Measurements from ENCODE around the gene ST6GALNAC2.

Gene ST6GALNAC2

GRCh38 chr17:76562734-76563148 is 22.9 kb downstream of the ST6GALNAC2 start:
- peaks cover 80% of the 10 kb centered on the region for H4K20me1 ChIP-seq (ENCODE audit: insufficient read depth, low read length, poor library complexity, severe bottlenecking)
- no peak overlapping the region for H3K9ac ChIP-seq (ENCODE audit: low read depth, low read length, poor library complexity, severe bottlenecking)
- peak overlapping the region; percentile 92 for H3K4me2 ChIP-seq (ENCODE audit: low read depth, low read length, poor library complexity, severe bottlenecking)
- H3K27me3 ChIP-seq (ENCODE audit: insufficient read depth, low read length, poor library complexity, severe bottlenecking), result peaks cover 5% of the 10 kb centered on the region
- no peaks in the 10 kb centered on the region for H3K9me2 ChIP-seq (replicated peaks; ENCODE audit: low read depth, low read length)
- no peaks in the 10 kb centered on the region for H3F3A ChIP-seq (ENCODE audit: low read depth)
- H2AFZ ChIP-seq (ENCODE audit: low read length), result no peak overlapping the region
- H3K79me2 ChIP-seq (ENCODE audit: insufficient read depth, low read length), result peaks cover 75% of the 10 kb centered on the region
- H3K9me3 ChIP-seq (ENCODE audit: insufficient read depth, low read depth, low read length), result no peaks in the 10 kb centered on the region
- H3K4me3 ChIP-seq (ENCODE audit: low read length, poor library complexity, severe bottlenecking), result peak overlapping the region; percentile 49
- H3K4me1 ChIP-seq (ENCODE audit: insufficient read depth, low read length, poor library complexity, severe bottlenecking), result peaks cover 40% of the 10 kb centered on the region
- TF ChIP-seq, protein P1, sequence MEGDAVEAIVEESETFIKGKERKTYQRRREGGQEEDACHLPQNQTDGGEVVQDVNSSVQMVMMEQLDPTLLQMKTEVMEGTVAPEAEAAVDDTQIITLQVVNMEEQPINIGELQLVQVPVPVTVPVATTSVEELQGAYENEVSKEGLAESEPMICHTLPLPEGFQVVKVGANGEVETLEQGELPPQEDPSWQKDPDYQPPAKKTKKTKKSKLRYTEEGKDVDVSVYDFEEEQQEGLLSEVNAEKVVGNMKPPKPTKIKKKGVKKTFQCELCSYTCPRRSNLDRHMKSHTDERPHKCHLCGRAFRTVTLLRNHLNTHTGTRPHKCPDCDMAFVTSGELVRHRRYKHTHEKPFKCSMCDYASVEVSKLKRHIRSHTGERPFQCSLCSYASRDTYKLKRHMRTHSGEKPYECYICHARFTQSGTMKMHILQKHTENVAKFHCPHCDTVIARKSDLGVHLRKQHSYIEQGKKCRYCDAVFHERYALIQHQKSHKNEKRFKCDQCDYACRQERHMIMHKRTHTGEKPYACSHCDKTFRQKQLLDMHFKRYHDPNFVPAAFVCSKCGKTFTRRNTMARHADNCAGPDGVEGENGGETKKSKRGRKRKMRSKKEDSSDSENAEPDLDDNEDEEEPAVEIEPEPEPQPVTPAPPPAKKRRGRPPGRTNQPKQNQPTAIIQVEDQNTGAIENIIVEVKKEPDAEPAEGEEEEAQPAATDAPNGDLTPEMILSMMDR (conservative IDR thresholded peaks at IDR 0.05; ENCODE audit: low read length), result no peak
- no peak for TF ChIP-seq EZH2phosphoT487 (IDR thresholded peaks at IDR 0.05; ENCODE audit: borderline replicate concordance)
- peaks cover 33% of the 10 kb centered on the region; the same call in 1 of the 2 replicates for H3K36me3 ChIP-seq (ENCODE audit: insufficient read depth, low read length)

GRCh38 chr17:76561799-76562268 is 23.8 kb downstream of the ST6GALNAC2 start:
- Histone ChIP-seq H3K9me3 (ENCODE audit: insufficient read depth, low read depth, low read length) (no peaks in the 10 kb centered on the region), H4K20me1 (ENCODE audit: insufficient read depth, low read length, poor library complexity, severe bottlenecking) (peaks cover 71% of the 10 kb centered on the region), H3K36me3 (ENCODE audit: insufficient read depth, low read length) (peaks cover 33% of the 10 kb centered on the region; the same call in 1 of the 2 replicates), H3K27me3 (ENCODE audit: insufficient read depth, low read length, poor library complexity, severe bottlenecking) (peaks cover 6% of the 10 kb centered on the region), H3F3A (ENCODE audit: low read depth) (no peaks in the 10 kb centered on the region), H3K9ac (ENCODE audit: low read depth, low read length, poor library complexity, severe bottlenecking) (peak overlapping the region; percentile 99), H3K9me2 (replicated peaks; ENCODE audit: low read depth, low read length) (no peaks in the 10 kb centered on the region), H3K79me2 (ENCODE audit: insufficient read depth, low read length) (peaks cover 82% of the 10 kb centered on the region), H3K4me1 (ENCODE audit: insufficient read depth, low read length, poor library complexity, severe bottlenecking) (peaks cover 45% of the 10 kb centered on the region), H3K4me3 (ENCODE audit: low read length, poor library complexity, severe bottlenecking) (peak overlapping the region; percentile 94), H2AFZ (ENCODE audit: low read length) (no peak overlapping the region), H3K4me2 (ENCODE audit: low read depth, low read length, poor library complexity, severe bottlenecking) (peak overlapping the region; percentile 92)
- no peak for TF ChIP-seq EZH2phosphoT487 (IDR thresholded peaks at IDR 0.05; ENCODE audit: borderline replicate concordance)
- TF ChIP-seq, protein P1 (conservative IDR thresholded peaks at IDR 0.05; ENCODE audit: low read length), result no peak

DNA sequence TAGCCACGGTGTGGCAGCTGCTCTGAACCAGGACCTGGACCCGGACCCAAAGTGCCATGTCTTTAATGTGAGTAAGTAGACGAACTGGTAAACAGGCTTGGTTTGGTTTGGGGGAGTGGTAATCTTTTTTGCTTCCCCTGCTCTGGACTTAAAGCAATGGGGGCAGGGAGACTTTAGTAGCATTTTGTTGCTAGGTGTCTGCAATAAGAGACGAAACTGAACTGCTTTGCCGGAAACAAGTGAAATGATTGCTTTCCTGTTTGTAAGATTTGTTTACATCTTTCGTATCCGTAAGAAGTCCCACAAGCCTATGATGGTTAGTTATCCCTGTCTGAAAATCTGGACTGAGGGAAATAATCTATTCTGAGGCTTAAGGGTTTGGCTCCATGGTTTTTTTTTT is 24.3 kb downstream of the ST6GALNAC2 start:
- Histone ChIP-seq H2AFZ (ENCODE audit: low read length) (no peak overlapping the region), H4K20me1 (ENCODE audit: insufficient read depth, low read length, poor library complexity, severe bottlenecking) (peaks cover 66% of the 10 kb centered on the region), H3F3A (ENCODE audit: low read depth) (no peaks in the 10 kb centered on the region), H3K9me3 (ENCODE audit: insufficient read depth, low read depth, low read length) (no peaks in the 10 kb centered on the region), H3K4me3 (ENCODE audit: low read length, poor library complexity, severe bottlenecking) (peak overlapping the region; percentile 94), H3K79me2 (ENCODE audit: insufficient read depth, low read length) (peaks cover 82% of the 10 kb centered on the region), H3K4me1 (ENCODE audit: insufficient read depth, low read length, poor library complexity, severe bottlenecking) (peaks cover 49% of the 10 kb centered on the region), H3K4me2 (ENCODE audit: low read depth, low read length, poor library complexity, severe bottlenecking) (peak overlapping the region; percentile 92), H3K9ac (ENCODE audit: low read depth, low read length, poor library complexity, severe bottlenecking) (peak overlapping the region; percentile 99), H3K27me3 (ENCODE audit: insufficient read depth, low read length, poor library complexity, severe bottlenecking) (peaks cover 6% of the 10 kb centered on the region), H3K36me3 (ENCODE audit: insufficient read depth, low read length) (peaks cover 33% of the 10 kb centered on the region; the same call in 1 of the 2 replicates), H3K9me2 (replicated peaks; ENCODE audit: low read depth, low read length) (no peaks in the 10 kb centered on the region)
- no peak for TF ChIP-seq EZH2phosphoT487 (IDR thresholded peaks at IDR 0.05; ENCODE audit: borderline replicate concordance)
- TF ChIP-seq, protein P1 (conservative IDR thresholded peaks at IDR 0.05; ENCODE audit: low read length), result no peak

Measured in Loucy (cell line).